OCI-LY7 (cell line): ENCODE data around the gene ZC3H18.

ENCODE experiments used
- CTCF ChIP-seq: fragments of 200-600 bp; sonication (generic); conservative IDR thresholded peaks from 2 replicates; pipeline ENCODE4 v1.5.1; 2014; ENCODE audit warnings: mild to moderate bottlenecking, antibody characterized with exemption, low read length, moderate library complexity, mixed read lengths
- EZH2phosphoT487 ChIP-seq: fragments of 200-600 bp; sonication (generic); IDR thresholded peaks from 2 replicates; pipeline ENCODE4 v1.6.1; 2018; ENCODE audit warnings: low read depth, borderline replicate concordance, mild to moderate bottlenecking, mixed run types, antibody characterized with exemption, low read length, moderate library complexity, mixed read lengths

GRCh38 chr16:88656291-88656980 lies 86.2 kb downstream of the ZC3H18 start:
- TF ChIP-seq CTCF, result no peak
- TF ChIP-seq EZH2phosphoT487, result no peak
